Neural cell (in vitro differentiated cells): ENCODE measurements around the gene MIB1. TPM values are rescaled to one million over a fixed set of nuclear protein-coding genes. Genes with fewer than 3 reads are reported as not detected.
"Not testable (repeated sequence)": the region's sequence is repeated elsewhere in the genome, so short reads cannot be mapped to it uniquely, and the experiment has no call there.

Source experiments
- H2AFZ ChIP-seq: fragments of 200-600, 300-800 bp; sonication (generic), shearing (Covaris generic); 2 replicates; pipeline ENCODE4 v1.6.0; 2014; ENCODE audit warnings: low read depth, mild to moderate bottlenecking, antibody characterized with exemption, low read length, moderate library complexity
- H3F3A ChIP-seq: fragments of 200-600 bp; shearing (Covaris generic); 2 replicates; pipeline ENCODE4 v1.6.1; 2016; ENCODE audit warnings: mild to moderate bottlenecking, moderate library complexity, mixed read lengths, antibody characterized with exemption, low read length; ENCODE audit not compliant: insufficient read depth, poor library complexity, severe bottlenecking
- H3K27ac ChIP-seq: fragments of 200-600, 300-800 bp; sonication (generic), shearing (Covaris generic); 2 replicates; pipeline ENCODE4 v1.5.1; 2014; ENCODE audit warnings: mild to moderate bottlenecking, low read length, moderate library complexity
- H3K27me3 ChIP-seq: fragments of 300-800, 200-600 bp; sonication (generic), shearing (Covaris generic); 2 replicates; pipeline ENCODE4 v1.6.0; 2014; ENCODE audit warnings: mild to moderate bottlenecking, low read depth, low read length, moderate library complexity; ENCODE audit not compliant: insufficient read depth
- H3K36me3 ChIP-seq: fragments of 300-800, 200-600 bp; sonication (generic), shearing (Covaris generic); 2 replicates; pipeline ENCODE4 v1.5.1; 2014; ENCODE audit warnings: mild to moderate bottlenecking, antibody characterized with exemption, low read length, moderate library complexity; ENCODE audit not compliant: insufficient read depth
- H3K4me2 ChIP-seq: fragments of 300-800, 200-600 bp; sonication (generic), shearing (Covaris generic); 2 replicates; pipeline ENCODE4 v1.6.0; 2014; ENCODE audit warnings: mild to moderate bottlenecking, low read length
- H3K4me3 ChIP-seq: fragments of 300-800, 200-600 bp; sonication (generic), shearing (Covaris generic); 2 replicates; pipeline ENCODE4 v1.5.1; 2014; ENCODE audit warnings: mild to moderate bottlenecking, low read length, moderate library complexity
- H3K79me2 ChIP-seq: fragments of 200-600 bp; shearing (Covaris generic); replicated peaks from 2 replicates; pipeline ENCODE4 v1.6.0; 2014; ENCODE audit warnings: mild to moderate bottlenecking, low read length, moderate library complexity; ENCODE audit not compliant: insufficient read depth
- H3K9ac ChIP-seq: fragments of 300-800, 200-600 bp; sonication (generic), shearing (Covaris generic); 2 replicates; pipeline ENCODE4 v1.6.1; 2016; ENCODE audit warnings: mild to moderate bottlenecking, low read length, mixed read lengths
- H3K9me2 ChIP-seq: fragments of 200-600 bp; shearing (Covaris generic); 2 replicates; pipeline ENCODE4 v1.6.1; 2016; ENCODE audit warnings: mild to moderate bottlenecking, low read length, mixed read lengths; ENCODE audit not compliant: insufficient read depth
- H3K9me3 ChIP-seq: fragments of 200-600, 300-800 bp; sonication (generic), shearing (Covaris generic); 2 replicates; pipeline ENCODE4 v1.6.1; 2016; ENCODE audit warnings: mild to moderate bottlenecking, mixed run types, low read length, moderate library complexity, mixed read lengths
- H4K20me1 ChIP-seq: fragments of 200-600 bp; shearing (Covaris generic); 2 replicates; pipeline ENCODE4 v1.6.1; 2016; ENCODE audit warnings: mild to moderate bottlenecking, mixed run types; ENCODE audit not compliant: insufficient read depth
- EP300 ChIP-seq: fragments of 450-650 bp; conservative IDR thresholded peaks from 2 replicates; pipeline ENCODE4 v1.6.1; 2014; ENCODE audit warnings: antibody characterized with exemption, mild to moderate bottlenecking, moderate library complexity; ENCODE audit not compliant: poor library complexity, severe bottlenecking
- EZH2 ChIP-seq: fragments of 200-600, 300-800 bp; shearing (Covaris generic), sonication (generic); IDR thresholded peaks from 2 replicates; pipeline ENCODE4 v1.6.1; 2014; ENCODE audit warnings: antibody characterized with exemption, low read length, borderline replicate concordance, mild to moderate bottlenecking; ENCODE audit not compliant: insufficient read depth, poor library complexity, severe bottlenecking
- MXI1 ChIP-seq: fragments of 450-650 bp; conservative IDR thresholded peaks from 2 replicates; pipeline ENCODE4 v1.6.1; 2014; ENCODE audit warnings: antibody characterized with exemption, mild to moderate bottlenecking; ENCODE audit not compliant: poor library complexity, severe bottlenecking
- POLR2AphosphoS5 ChIP-seq: IDR thresholded peaks from 2 replicates; pipeline ENCODE4 v1.6.1; 2012
- RAD21 ChIP-seq: fragments of 450-650 bp; conservative IDR thresholded peaks from 2 replicates; pipeline ENCODE4 v1.6.1; 2014; ENCODE audit warnings: antibody characterized with exemption, mild to moderate bottlenecking, moderate library complexity
- SMC3 ChIP-seq: fragments of 450-650 bp; conservative IDR thresholded peaks from 2 replicates; pipeline ENCODE4 v1.6.1; 2014; ENCODE audit warnings: antibody characterized with exemption, mild to moderate bottlenecking, moderate library complexity; ENCODE audit not compliant: poor library complexity
- TAF1 ChIP-seq: IDR thresholded peaks from 2 replicates; pipeline ENCODE4 v1.6.1; 2012; ENCODE audit warnings: low read depth
- polyA plus RNA-seq: library from polyadenylated mRNA; depleted of rRNA; stranded (reverse); fragments of >200 nt; gene quantifications from 2 replicates; pipeline ENCODE4 v1.2.3, GENCODE V29; 2014
- TF ChIP-seq, protein P1 (sequence below): IDR thresholded peaks from 2 replicates; pipeline ENCODE4 v1.6.1; 2012; ENCODE audit warnings: borderline replicate concordance
- TF ChIP-seq, protein P2 (sequence below): fragments of 450-650 bp; IDR thresholded peaks from 2 replicates; pipeline ENCODE4 v1.5.1; 2014; ENCODE audit warnings: antibody characterized with exemption, mild to moderate bottlenecking, moderate library complexity; ENCODE audit not compliant: poor library complexity, severe bottlenecking

Gene MIB1
- polyA plus RNA-seq, 1 donor from 2014 or later, result 68.3 TPM

DNA sequence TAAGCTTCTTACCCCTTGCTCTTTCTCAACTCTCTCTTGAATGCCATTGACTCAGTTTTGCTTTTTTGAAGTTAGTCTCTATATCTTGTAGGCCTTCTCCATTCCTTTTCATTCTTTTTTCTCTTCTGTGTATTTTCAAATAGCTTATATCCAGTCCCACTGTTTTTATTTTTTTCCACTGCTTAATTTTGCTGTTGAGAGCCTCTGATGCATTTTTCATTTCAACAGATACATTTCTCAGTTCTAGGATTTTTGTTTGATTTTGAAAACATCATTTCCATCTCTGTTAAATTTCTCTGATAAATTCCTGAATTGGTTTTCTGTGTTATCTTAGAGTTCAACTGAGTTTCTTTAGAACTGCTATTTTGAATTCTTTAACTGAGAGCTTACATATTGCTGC, 45.9 kb downstream of the MIB1 start:
- no peak for TF ChIP-seq MXI1
- TF ChIP-seq POLR2AphosphoS5, result no peak
- TF ChIP-seq, protein P1, sequence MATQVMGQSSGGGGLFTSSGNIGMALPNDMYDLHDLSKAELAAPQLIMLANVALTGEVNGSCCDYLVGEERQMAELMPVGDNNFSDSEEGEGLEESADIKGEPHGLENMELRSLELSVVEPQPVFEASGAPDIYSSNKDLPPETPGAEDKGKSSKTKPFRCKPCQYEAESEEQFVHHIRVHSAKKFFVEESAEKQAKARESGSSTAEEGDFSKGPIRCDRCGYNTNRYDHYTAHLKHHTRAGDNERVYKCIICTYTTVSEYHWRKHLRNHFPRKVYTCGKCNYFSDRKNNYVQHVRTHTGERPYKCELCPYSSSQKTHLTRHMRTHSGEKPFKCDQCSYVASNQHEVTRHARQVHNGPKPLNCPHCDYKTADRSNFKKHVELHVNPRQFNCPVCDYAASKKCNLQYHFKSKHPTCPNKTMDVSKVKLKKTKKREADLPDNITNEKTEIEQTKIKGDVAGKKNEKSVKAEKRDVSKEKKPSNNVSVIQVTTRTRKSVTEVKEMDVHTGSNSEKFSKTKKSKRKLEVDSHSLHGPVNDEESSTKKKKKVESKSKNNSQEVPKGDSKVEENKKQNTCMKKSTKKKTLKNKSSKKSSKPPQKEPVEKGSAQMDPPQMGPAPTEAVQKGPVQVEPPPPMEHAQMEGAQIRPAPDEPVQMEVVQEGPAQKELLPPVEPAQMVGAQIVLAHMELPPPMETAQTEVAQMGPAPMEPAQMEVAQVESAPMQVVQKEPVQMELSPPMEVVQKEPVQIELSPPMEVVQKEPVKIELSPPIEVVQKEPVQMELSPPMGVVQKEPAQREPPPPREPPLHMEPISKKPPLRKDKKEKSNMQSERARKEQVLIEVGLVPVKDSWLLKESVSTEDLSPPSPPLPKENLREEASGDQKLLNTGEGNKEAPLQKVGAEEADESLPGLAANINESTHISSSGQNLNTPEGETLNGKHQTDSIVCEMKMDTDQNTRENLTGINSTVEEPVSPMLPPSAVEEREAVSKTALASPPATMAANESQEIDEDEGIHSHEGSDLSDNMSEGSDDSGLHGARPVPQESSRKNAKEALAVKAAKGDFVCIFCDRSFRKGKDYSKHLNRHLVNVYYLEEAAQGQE, result no peak
- TF ChIP-seq, protein P2, sequence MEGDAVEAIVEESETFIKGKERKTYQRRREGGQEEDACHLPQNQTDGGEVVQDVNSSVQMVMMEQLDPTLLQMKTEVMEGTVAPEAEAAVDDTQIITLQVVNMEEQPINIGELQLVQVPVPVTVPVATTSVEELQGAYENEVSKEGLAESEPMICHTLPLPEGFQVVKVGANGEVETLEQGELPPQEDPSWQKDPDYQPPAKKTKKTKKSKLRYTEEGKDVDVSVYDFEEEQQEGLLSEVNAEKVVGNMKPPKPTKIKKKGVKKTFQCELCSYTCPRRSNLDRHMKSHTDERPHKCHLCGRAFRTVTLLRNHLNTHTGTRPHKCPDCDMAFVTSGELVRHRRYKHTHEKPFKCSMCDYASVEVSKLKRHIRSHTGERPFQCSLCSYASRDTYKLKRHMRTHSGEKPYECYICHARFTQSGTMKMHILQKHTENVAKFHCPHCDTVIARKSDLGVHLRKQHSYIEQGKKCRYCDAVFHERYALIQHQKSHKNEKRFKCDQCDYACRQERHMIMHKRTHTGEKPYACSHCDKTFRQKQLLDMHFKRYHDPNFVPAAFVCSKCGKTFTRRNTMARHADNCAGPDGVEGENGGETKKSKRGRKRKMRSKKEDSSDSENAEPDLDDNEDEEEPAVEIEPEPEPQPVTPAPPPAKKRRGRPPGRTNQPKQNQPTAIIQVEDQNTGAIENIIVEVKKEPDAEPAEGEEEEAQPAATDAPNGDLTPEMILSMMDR, result no peak
- TF ChIP-seq EP300, result no peak
- TF ChIP-seq TAF1, result no peak
- TF ChIP-seq EZH2, result no peak
- no peak for TF ChIP-seq RAD21
- no peak for TF ChIP-seq SMC3
- H3K27me3 ChIP-seq, result no peaks in the 10 kb centered on the region
- no peak overlapping the region for H3K27ac ChIP-seq
- H3K36me3 ChIP-seq, result peaks cover 12% of the 10 kb centered on the region
- no peak overlapping the region for H2AFZ ChIP-seq
- peaks cover 4% of the 10 kb centered on the region for H3K79me2 ChIP-seq
- no peaks in the 10 kb centered on the region for H4K20me1 ChIP-seq
- no peaks in the 10 kb centered on the region for H3K9me3 ChIP-seq
- no peak overlapping the region for H3K4me2 ChIP-seq
- no peak overlapping the region for H3K4me3 ChIP-seq
- no peak overlapping the region for H3K9ac ChIP-seq
- no peaks in the 10 kb centered on the region for H3F3A ChIP-seq
- H3K9me2 ChIP-seq, result no peaks in the 10 kb centered on the region

DNA sequence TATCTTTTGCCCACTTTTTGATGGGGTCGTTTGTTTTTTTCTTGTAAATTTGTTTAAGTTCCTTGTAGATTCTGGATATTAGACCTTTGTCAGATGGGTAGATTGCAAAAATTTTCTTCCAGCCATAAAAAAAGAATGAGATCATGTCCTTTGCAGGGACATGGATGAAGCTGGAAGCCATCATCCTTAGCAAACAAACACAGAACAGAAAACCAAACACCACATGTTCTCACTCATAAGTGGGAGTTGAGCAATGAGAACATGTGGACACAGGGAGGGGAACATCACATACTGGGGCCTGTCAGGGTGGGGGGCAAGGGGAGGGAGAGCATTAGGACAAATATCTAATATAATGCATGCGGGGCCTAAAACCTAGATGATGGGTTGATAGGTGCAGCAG, 55.5 kb downstream of the MIB1 start:
- not testable (repeated sequence) for H3K4me3 ChIP-seq, H3F3A ChIP-seq, H3K9me3 ChIP-seq, H4K20me1 ChIP-seq, H3K9me2 ChIP-seq, H3K79me2 ChIP-seq, H3K27me3 ChIP-seq, H3K4me2 ChIP-seq, H2AFZ ChIP-seq, H3K27ac ChIP-seq, H3K9ac ChIP-seq, H3K36me3 ChIP-seq

- H3K9me2 ChIP-seq, result no peaks in the 10 kb centered on the region
- peaks cover 19% of the 10 kb centered on the region for H3K36me3 ChIP-seq
- no peaks in the 10 kb centered on the region for H3K79me2 ChIP-seq
- no peaks in the 10 kb centered on the region for H3F3A ChIP-seq
- no peaks in the 10 kb centered on the region for H3K27me3 ChIP-seq
- no peak overlapping the region for H3K4me2 ChIP-seq
- H3K9ac ChIP-seq, result no peak overlapping the region
- no peak overlapping the region for H2AFZ ChIP-seq
- no peak overlapping the region for H3K27ac ChIP-seq
- no peak for TF ChIP-seq TAF1
- TF ChIP-seq EP300, result no peak
- TF ChIP-seq MXI1, result no peak
- TF ChIP-seq, protein P2, result no peak
- no peak for TF ChIP-seq RAD21
- TF ChIP-seq EZH2, result no peak
- TF ChIP-seq SMC3, result no peak
- TF ChIP-seq, protein P1, result no peak
- TF ChIP-seq POLR2AphosphoS5, result no peak
- no peak overlapping the region for H3K4me3 ChIP-seq
- no peaks in the 10 kb centered on the region for H4K20me1 ChIP-seq
- H3K9me3 ChIP-seq, result no peaks in the 10 kb centered on the region
Observed at GRCh38 chr18:21798126-21798525, 57.5 kb downstream of the MIB1 start.
